Progenitor cell of endocrine pancreas (in vitro differentiated cells): ENCODE data around the gene MYOZ2. TPM values are rescaled to one million over a fixed set of nuclear protein-coding genes. Genes with fewer than 3 reads are reported as not detected.
A peak's percentile ranks its signal among the peaks of the same experiment; 100 is the strongest.

Experiments
- DNase-seq: peaks from one replicate; pipeline ENCODE4 v3.0.0; 2021; ENCODE audit warnings: low spot score; ENCODE audit not compliant: unreplicated experiment
- H3K27ac Mint-ChIP-seq: 2 replicates; pipeline ENCODE4 v1.8.0; 2021; ENCODE audit warnings: mild to moderate bottlenecking, moderate library complexity, mixed read lengths
- H3K27me3 Mint-ChIP-seq: 2 replicates; pipeline ENCODE4 v1.8.0; 2021; ENCODE audit warnings: mixed read lengths
- H3K36me3 Mint-ChIP-seq: 2 replicates; pipeline ENCODE4 v1.8.0; 2022; ENCODE audit warnings: mixed read lengths; ENCODE audit not compliant: insufficient read depth
- H3K4me1 Mint-ChIP-seq: 2 replicates; pipeline ENCODE4 v1.8.0; 2021; ENCODE audit warnings: low read depth, mixed read lengths
- H3K4me3 Mint-ChIP-seq: 2 replicates; pipeline ENCODE4 v1.8.0; 2021; ENCODE audit warnings: low read depth, mild to moderate bottlenecking, moderate library complexity, mixed read lengths
- H3K9me3 Mint-ChIP-seq: 2 replicates; pipeline ENCODE4 v1.8.0; 2021; ENCODE audit warnings: low read depth, mixed read lengths
- total RNA-seq: library from RNA; stranded (reverse); gene quantifications from 2 replicates; pipeline ENCODE4 v1.2.1, GENCODE V29; 2021
- TF ChIP-seq, protein P1 (sequence below): fragments of 200-600 bp; sonication (generic); IDR thresholded peaks from one replicate; pipeline ENCODE4 v1.5.0; 2021; ENCODE audit warnings: antibody characterized with exemption, mild to moderate bottlenecking; ENCODE audit not compliant: unreplicated experiment

The MYOZ2 gene
- total RNA-seq, 1 donor from 2014 or later = 0.10 TPM

DNA sequence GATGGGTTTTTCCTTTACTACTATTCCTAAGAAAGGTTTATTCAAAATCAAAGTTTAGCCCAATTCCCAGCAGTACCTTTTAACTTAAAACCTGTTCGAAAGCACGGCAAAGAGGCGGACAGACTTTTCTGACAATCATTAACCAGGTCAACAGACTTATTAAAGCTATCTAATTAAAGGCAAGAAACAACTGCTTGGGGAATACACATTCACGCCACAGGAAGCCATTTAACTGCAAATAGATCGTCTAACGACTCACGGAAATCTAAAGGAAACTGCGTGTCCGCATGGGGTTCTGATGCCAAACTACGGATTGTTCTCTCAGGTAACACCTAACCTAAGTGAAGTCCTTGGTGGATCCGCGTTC is 76.2 kb downstream of the MYOZ2 start:
- Mint-ChIP-seq H3K4me1 (peaks cover 12% of the 10 kb centered on the region), H3K27ac (peak overlapping the region; percentile 98)

DNA sequence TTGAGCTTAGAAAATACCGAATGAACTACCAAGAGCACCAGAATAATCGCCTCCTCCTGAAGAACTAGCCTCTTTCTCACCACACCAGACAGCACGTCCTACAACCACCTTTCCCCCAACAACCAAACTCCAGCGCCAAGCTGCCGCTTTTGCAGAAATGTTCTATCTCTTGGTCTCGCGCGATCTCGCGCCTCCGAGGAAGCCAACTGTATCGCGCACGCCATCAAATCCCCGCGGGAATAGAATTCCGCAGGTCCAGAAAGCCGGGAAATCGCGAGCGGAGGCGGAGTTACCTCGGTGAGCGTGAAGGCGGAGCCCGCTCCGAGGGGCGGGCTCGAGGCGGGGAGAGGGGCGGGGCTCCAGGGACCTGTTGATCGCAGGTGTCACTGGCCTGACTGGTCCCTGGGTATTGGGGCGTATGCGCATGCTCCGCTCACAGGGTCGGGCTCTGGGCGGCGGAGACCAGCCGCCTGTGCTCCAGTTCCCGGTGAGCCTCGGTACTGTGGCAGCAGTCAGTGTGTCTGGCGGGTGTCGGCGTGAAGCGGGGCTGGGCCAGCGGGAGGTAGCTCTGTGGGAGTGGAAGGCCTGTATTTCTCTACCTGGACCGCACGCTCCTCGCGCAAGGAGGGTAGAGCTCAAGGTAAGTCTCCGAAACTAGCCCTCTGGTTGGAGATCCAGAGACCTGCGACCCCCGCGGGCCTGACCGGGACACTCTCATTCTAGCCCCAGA is 76.8 kb downstream of the MYOZ2 start, which contains the start of gene USP53:
TSS of gene USP53 (plus strand) at position 480 of the 730 bp plus-strand sequence. CDS start 27,047 bp downstream, outside the sequence.
- Mint-ChIP-seq H3K27ac (peak within 1 kb of the TSS; percentile 98), H3K4me1 (peaks cover 13% of the 10 kb centered on the region), H3K4me3 (peak within 1 kb of the TSS; percentile 98), H3K27me3 (no peaks in the 10 kb centered on the region), H3K9me3 (no peaks in the 10 kb centered on the region), H3K36me3 (peaks cover 2% of the 10 kb centered on the region)
- peak; percentile 98 for DNase-seq
- TF ChIP-seq, protein P1, sequence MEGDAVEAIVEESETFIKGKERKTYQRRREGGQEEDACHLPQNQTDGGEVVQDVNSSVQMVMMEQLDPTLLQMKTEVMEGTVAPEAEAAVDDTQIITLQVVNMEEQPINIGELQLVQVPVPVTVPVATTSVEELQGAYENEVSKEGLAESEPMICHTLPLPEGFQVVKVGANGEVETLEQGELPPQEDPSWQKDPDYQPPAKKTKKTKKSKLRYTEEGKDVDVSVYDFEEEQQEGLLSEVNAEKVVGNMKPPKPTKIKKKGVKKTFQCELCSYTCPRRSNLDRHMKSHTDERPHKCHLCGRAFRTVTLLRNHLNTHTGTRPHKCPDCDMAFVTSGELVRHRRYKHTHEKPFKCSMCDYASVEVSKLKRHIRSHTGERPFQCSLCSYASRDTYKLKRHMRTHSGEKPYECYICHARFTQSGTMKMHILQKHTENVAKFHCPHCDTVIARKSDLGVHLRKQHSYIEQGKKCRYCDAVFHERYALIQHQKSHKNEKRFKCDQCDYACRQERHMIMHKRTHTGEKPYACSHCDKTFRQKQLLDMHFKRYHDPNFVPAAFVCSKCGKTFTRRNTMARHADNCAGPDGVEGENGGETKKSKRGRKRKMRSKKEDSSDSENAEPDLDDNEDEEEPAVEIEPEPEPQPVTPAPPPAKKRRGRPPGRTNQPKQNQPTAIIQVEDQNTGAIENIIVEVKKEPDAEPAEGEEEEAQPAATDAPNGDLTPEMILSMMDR = no peak

More for the DNA sequence above, 76.2 kb downstream of the MYOZ2 start:
- DNase-seq = no peak
- Mint-ChIP-seq H3K9me3 (no peaks in the 10 kb centered on the region), H3K27me3 (no peaks in the 10 kb centered on the region), H3K4me3 (peak overlapping the region; percentile 98), H3K36me3 (no peaks in the 10 kb centered on the region)
- TF ChIP-seq, protein P1 = no peak

DNA sequence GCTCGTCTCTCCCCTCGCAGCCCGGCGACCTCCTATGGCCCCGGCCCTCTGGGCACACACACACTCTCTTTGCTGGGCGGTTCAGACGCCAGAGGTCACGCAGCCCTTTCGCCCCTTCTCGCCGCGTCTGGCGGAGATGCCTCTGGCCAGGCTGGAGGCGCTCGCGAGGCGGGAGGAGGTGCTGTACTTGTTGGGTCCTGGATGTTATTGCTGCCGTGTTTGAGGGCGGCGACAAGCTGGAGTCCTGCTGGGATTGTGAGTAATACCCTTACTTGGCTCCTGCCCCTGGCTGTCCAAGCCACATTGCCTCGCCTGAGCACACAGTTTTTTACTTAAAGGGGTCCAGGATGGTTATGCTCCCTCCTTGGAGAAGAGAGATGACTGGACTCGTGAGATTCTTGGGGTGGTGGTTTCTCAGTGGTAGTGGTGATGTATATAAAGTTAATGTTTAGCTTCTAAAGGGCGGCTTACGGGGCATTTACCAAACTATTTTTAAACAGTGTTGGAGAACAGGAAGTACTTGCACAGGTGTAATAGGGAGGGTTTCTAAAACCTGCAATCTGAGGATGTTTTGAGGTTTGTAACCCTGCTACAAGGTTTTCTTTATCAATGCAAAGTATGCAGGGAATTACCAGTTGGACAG is 77.5 kb downstream of the MYOZ2 start:
- H3K27me3 Mint-ChIP-seq = no peaks in the 10 kb centered on the region
- H3K27ac Mint-ChIP-seq = peak overlapping the region; percentile 98
- H3K36me3 Mint-ChIP-seq = peaks cover 8% of the 10 kb centered on the region
- H3K4me1 Mint-ChIP-seq = peaks cover 18% of the 10 kb centered on the region
- no peaks in the 10 kb centered on the region for H3K9me3 Mint-ChIP-seq
- H3K4me3 Mint-ChIP-seq = peak overlapping the region; percentile 98
- DNase-seq = peak; percentile 65
- TF ChIP-seq, protein P1 = peak; percentile 45

DNA sequence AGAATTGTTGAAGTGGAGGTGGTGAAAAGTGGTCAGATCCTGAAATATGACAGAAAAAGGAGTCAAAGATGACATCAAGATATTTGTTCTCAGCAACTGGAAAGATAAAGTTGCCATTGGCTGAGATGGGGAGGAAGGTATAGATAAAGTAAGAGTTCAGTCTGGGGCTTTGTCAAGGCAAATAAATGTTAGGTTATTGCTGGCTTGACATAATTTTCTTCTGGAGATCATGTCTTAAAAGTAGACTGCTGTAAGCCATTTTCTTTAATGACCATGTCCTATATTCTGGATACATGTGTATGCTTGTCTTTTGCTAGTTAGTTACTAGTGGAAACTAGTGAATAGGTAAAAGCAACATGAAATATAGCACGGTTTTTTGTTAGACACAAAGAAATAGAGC is 82.5 kb downstream of the MYOZ2 start:
- Mint-ChIP-seq H3K9me3 (no peaks in the 10 kb centered on the region), H3K36me3 (peaks cover 22% of the 10 kb centered on the region), H3K4me1 (peaks cover 16% of the 10 kb centered on the region), H3K27ac (no peak overlapping the region), H3K4me3 (no peak overlapping the region), H3K27me3 (no peaks in the 10 kb centered on the region)
- DNase-seq = no peak
- TF ChIP-seq, protein P1 = no peak

DNA sequence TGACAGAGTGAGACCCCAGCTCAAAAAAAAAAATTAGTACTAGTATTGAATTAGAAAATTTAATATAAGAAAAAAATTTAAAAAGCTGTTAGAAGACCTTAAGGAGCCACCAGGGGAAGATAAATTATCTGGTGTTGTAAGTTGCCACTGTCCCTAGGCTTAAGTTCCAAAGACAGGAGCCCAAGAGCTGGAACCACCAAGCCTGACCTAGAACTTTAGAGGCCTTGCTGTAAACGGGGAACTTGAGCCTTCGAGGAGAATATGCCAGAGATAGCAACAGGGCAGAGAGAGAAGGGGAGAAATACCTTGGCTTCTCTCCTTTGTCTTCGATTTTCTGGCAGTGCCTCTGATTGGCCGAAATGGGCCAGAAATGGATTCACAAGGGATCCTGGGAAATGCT is 85.8 kb downstream of the MYOZ2 start:
- H3K9me3 Mint-ChIP-seq = peaks cover 7% of the 10 kb centered on the region
- no peak for DNase-seq
- H3K4me1 Mint-ChIP-seq = peaks cover 6% of the 10 kb centered on the region
- peaks cover 36% of the 10 kb centered on the region for H3K36me3 Mint-ChIP-seq
- TF ChIP-seq, protein P1 = no peak
- no peaks in the 10 kb centered on the region for H3K27me3 Mint-ChIP-seq
- H3K27ac Mint-ChIP-seq = peak overlapping the region; percentile 10
- no peak overlapping the region for H3K4me3 Mint-ChIP-seq
